Brain microvascular endothelial cell (primary cell): Measurements from ENCODE around the gene RPL13.
A peak's percentile ranks its signal among the peaks of the same experiment; 100 is the strongest.

Source experiments
- DNase-seq: peaks from one replicate; pipeline ENCODE4 v3.0.0-alpha.2; 2020
- H3K27ac ChIP-seq: fragments of 250-450 bp; sonication (Bioruptor Pico); 2 replicates; pipeline ENCODE4 v1.5.1; 2020; ENCODE audit warnings: mild to moderate bottlenecking, moderate library complexity
- H3K27me3 ChIP-seq: fragments of 250-450 bp; sonication (Bioruptor Pico); replicated peaks from 2 replicates; pipeline ENCODE4 v1.5.1; 2020; ENCODE audit warnings: mild to moderate bottlenecking
- H3K36me3 ChIP-seq: fragments of 250-450 bp; sonication (Bioruptor Pico); replicated peaks from 2 replicates; pipeline ENCODE4 v1.5.1; 2020; ENCODE audit warnings: mild to moderate bottlenecking
- H3K4me3 ChIP-seq: 2 replicates; pipeline ENCODE4 v1.5.1; 2011; ENCODE audit warnings: low read depth, mild to moderate bottlenecking, control low read depth, low read length, moderate library complexity
- in situ Hi-C: cut with HindIII; loops from 2 replicates; pipeline ENCODE4 v1.10.0; 2017; ENCODE audit warnings: low sequenced_read_pairs, low pct_ligation_motif_present
- TF ChIP-seq, protein P1 (sequence below): IDR thresholded peaks from 2 replicates; pipeline ENCODE4 v1.5.1; 2011; ENCODE audit warnings: low read depth, mild to moderate bottlenecking, moderate library complexity, low read length, control low read depth, inconsistent platforms; ENCODE audit errors: missing control alignments

The RPL13 gene

DNA sequence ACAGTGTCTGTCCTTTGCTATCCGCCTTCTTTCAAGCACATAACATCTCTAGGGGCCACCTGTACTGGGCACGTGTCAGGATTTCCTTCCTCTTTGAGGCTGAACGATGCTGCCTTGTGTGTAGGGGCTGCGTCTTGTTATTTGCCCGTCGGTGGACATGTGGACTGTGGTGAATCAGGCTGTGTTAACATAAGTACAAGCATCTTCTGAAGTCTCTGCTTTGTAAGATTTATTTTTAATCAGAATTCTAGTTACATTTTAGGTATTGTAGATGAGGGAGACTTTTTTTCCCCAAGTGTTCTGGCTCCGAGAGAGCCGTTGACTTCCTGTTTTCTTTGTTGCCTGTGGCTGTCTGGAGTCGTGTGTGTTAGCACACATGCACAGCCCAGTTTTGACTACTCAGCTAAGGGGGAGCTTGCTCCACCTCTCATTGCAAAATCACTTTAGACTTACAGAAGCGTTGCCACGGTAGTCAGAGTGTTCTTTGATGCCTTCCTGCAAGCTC, 26.2 kb upstream of the RPL13 start:
- in situ Hi-C loops = no loop called here
- TF ChIP-seq, protein P1, sequence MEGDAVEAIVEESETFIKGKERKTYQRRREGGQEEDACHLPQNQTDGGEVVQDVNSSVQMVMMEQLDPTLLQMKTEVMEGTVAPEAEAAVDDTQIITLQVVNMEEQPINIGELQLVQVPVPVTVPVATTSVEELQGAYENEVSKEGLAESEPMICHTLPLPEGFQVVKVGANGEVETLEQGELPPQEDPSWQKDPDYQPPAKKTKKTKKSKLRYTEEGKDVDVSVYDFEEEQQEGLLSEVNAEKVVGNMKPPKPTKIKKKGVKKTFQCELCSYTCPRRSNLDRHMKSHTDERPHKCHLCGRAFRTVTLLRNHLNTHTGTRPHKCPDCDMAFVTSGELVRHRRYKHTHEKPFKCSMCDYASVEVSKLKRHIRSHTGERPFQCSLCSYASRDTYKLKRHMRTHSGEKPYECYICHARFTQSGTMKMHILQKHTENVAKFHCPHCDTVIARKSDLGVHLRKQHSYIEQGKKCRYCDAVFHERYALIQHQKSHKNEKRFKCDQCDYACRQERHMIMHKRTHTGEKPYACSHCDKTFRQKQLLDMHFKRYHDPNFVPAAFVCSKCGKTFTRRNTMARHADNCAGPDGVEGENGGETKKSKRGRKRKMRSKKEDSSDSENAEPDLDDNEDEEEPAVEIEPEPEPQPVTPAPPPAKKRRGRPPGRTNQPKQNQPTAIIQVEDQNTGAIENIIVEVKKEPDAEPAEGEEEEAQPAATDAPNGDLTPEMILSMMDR = no peak
- Histone ChIP-seq H3K4me3 (no peak overlapping the region), H3K27ac (no peak overlapping the region), H3K27me3 (no peaks in the 10 kb centered on the region), H3K36me3 (peaks cover 84% of the 10 kb centered on the region)
- no peak for DNase-seq

DNA sequence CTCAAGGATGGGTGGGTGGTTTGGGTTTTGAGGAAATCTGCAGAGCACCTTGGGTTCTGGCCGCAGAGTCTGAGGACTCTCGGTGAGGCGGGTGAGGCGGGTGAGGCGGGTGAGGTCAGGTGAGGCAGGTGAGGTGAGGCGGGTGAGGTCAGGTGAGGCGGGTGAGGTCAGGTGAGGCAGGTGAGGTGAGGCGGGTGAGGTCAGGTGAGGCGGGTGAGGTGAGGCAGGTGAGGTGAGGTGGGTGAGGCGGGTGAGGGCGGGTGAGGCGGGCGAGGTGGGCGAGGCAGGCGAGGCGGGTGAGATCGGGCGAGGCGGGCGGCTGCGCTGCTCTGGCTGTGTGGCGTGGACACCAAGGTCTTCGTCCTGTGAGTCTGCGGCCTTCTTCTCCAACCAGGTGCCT, 24.1 kb upstream of the RPL13 start:
- no peak for DNase-seq
- Histone ChIP-seq H3K36me3 (peaks cover 65% of the 10 kb centered on the region), H3K27me3 (no peaks in the 10 kb centered on the region), H3K27ac (no peak overlapping the region), H3K4me3 (no peak overlapping the region)
- TF ChIP-seq, protein P1 = no peak
- in situ Hi-C loops = no loop called here

DNA sequence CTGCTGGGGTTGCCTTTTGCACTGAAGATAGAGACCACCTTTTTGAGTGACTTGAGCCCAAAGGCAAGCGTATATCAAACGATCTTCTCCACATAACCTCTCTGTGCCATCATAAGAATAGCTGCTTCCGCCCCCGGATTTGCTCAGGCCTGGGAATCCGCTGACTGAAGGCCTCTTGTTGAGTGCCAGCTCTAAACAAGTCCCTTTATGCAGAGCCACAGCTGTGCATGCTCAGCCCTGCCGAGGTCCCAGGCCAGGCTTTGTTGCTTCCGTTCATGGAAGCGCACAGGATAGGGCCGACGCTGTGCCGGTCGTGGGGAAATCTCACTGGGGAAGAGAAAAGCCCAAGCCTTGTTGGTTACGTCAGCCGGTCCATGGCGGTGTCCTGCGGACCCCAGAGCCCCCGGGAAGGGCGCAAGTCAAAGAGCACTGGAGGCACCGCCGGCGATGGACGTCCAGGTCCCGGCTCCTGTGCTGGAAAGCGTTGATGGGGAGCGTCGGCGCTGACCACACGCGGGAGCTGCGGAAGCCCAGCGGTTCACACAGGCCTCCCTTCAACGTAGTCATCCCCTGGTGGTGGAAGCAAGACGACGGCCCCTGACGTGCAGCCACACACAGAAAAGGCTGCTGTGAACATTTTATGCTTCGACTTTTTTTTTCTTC, 23.5 kb upstream of the RPL13 start:
- Histone ChIP-seq H3K27me3 (no peaks in the 10 kb centered on the region), H3K36me3 (peaks cover 61% of the 10 kb centered on the region), H3K4me3 (no peak overlapping the region), H3K27ac (no peak overlapping the region)
- peak; percentile 14 for DNase-seq
- TF ChIP-seq, protein P1 = peak; percentile 34
- in situ Hi-C loops = no loop called here

DNA sequence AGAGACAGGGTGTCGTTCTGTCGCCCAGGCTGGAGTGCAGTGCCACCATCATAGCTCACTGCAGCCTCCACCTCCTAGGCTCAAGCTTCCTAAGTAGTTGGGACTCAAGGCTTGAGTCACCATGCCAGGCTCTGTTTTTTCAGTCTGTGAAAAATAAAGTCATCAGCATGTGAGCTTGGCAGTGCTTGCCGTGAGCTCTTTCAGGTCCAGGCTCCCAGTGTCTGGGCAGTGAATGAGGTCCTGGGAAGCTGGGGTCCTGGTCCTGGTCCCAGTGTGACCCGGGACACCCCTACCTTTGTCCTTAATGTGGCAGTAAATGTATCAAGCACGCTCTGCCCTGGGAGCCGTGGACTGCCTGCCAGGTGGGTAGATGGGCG, 22.9 kb upstream of the RPL13 start:
- Histone ChIP-seq H3K36me3 (peaks cover 58% of the 10 kb centered on the region), H3K4me3 (no peak overlapping the region), H3K27ac (no peak overlapping the region), H3K27me3 (no peaks in the 10 kb centered on the region)
- DNase-seq = no peak
- in situ Hi-C loops = no loop called here
- TF ChIP-seq, protein P1 = no peak

DNA sequence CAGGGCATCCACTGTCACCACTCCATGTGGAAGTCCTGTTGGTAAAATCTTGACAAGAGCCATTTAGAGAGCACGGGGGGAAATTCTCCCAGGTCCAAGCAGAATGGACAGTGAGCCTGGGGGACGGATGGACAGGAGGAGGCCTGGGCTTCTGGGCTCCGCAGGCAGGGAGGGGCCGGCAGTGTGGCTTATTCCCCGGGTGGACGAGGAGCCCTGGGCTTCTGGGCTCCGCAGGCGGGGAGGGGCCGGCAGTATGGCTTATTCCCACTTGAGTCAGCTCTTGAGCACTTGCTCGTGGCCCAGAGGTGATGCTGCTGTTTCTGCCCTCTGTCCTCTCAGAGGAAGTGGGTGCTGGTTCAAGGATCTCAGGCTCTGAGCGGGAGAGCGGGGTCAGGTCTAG, 22.2 kb upstream of the RPL13 start:
- Histone ChIP-seq H3K36me3 (peaks cover 52% of the 10 kb centered on the region), H3K4me3 (no peak overlapping the region), H3K27me3 (no peaks in the 10 kb centered on the region), H3K27ac (no peak overlapping the region)
- in situ Hi-C loops = no loop called here
- TF ChIP-seq, protein P1 = no peak
- DNase-seq = peak; percentile 14

DNA sequence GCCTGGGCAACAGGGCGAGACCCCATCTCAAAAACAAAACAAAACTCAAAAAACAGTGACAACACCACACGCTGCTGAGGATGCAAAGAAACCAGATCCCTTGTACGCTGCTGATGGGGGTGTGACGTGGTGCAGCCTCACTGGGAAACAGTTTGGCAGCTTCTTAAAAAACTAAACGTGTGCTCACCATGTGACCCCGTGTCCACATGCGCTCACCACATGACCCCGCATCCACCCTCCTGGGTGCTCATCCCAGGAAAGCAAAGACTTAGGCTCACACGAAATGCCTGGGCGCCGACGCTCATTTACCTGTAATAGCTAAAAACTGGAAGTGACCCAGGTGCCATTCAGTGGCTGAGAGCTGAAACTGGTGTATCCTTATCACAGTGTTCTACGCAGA, 19.9 kb upstream of the RPL13 start:
- TF ChIP-seq, protein P1 = no peak
- in situ Hi-C loops = no loop called here
- DNase-seq = no peak
- H3K36me3 ChIP-seq = peaks cover 35% of the 10 kb centered on the region
- no peaks in the 10 kb centered on the region for H3K27me3 ChIP-seq
- no peak overlapping the region for H3K4me3 ChIP-seq
- no peak overlapping the region for H3K27ac ChIP-seq
